DMS153 treated with DMSO at 0.1 percent for 48 hours (cell line): ENCODE results near the gene SPATA16.

Experiments used
- DNase-seq: peaks from one replicate; lab custom pipeline; 2025; ENCODE audit not compliant: unreplicated experiment; lab: John Stamatoyannopoulos, UW

Gene SPATA16

DNA sequence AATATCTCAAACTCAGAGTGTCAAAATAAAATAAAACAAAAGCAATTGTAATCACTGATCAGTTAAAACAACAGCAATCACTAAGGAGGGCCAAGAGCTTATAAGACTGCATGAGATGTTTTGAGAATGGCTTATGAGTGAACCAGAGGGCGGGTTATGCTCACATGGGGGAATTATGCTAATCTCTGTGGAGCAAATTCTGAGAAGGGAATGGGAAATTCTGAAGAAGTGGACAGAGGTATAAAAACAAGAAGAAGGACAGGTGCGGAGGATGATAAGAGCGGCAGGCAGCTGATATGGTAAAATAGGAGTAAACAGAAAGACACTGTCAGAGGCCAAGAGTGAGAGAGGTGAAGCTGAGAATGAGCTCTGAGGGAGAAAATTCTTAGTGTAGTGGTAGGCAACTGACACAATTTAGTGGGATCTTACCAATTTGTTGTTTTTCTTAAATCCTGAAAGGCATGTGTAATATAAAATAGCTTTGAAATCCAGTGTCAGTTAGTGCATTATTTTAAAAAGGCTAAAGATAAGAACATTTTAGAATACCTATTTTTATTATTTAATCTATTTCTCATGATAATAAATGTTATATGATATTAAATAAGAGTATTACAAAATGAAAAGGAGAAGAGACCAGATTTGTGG, 133.8 kb downstream of the SPATA16 start:
- DNase-seq = no peak

DNA sequence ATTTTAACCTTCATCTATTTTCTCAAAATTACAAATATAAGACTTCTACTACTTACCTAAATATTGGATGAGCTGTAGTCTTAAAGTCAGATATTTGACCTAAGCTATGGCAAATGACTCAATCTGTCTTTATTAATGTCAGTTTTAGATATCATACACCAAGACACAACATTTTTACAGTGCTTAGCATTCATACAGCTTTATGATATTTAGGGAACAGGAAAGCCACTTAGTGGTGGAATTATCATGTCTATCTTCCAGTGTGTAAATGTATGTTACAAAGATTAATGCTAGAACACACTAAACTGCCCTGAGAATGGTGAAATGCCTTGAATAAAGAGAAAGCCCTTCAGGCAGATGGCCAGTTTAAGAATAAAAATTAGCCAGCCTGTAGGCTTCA, 135.0 kb downstream of the SPATA16 start:
- no peak for DNase-seq

DNA sequence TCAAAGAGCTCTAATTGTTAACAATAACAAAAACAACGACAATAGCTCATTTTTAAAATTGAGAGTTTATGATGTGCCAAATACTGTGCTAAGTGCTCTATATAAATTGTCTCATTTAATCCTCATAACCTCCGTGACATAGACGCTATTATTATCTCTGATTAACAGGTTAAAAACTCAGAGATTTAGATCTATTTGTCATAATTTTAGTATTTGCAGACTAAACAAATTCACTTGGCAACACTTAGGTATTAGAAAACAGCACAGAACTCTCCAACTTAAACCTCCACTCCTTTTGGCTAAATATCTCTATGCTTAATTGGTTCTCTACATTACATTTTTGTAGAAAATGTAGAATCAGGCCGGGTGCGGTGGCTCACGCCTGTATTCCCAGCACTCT, 136.4 kb downstream of the SPATA16 start:
- no peak for DNase-seq

DNA sequence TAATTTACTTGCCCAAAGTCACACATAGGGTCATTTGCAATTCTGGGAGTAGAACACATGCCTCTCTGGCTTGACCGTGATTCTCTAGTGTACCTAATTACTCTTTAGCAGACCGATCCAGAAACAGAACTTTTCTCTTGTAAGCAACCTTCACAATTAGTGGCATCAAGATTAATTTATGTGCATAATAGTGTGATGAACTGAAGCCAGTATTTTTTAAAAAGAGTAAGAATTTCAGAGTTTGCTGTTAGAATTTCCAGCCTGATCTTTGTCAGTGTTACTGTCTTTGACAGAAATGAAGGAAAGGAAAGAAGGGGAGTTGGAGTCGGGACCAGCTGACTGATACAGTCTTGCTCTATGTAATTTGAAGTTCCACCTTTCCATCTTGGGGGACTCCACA, 137.1 kb downstream of the SPATA16 start:
- DNase-seq = no peak

DNA sequence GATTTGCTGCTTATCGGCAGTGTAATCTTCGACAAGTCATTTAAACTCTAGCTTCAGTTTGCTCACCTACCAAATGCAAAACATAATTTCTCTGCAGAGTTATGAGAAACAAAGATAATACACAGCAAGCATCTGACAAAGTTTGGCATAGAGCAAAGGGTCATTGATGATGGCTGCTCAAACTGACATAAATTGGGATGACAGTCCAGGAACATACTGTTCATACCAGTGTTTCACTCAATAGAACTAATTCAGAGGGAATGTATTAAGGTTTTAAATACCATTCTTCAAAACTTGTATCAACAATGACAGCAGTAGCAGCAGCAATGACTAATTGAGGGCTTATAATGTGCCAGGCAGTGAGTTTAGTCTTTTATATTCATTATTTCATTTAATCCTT, 137.6 kb downstream of the SPATA16 start:
- no peak for DNase-seq

DNA sequence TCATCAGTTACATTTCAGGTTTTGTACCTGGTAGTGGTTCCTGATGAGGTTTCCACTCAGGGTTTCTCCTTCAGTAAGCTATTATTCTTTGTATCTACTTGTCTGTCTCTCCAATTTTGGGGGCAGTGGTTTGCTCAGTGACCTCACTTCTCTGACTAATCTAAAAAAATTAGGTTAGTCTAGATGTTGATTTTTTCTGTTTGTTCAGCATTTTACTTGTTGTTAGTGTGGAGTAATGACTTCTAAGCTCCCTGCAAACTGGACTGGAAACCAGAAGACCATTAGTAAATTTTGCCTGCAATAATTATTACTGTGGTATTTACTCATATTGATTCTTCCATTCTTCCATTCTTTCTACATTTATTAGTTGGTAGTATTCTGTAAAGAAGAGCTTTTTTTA, 139.4 kb downstream of the SPATA16 start:
- no peak for DNase-seq

DNA sequence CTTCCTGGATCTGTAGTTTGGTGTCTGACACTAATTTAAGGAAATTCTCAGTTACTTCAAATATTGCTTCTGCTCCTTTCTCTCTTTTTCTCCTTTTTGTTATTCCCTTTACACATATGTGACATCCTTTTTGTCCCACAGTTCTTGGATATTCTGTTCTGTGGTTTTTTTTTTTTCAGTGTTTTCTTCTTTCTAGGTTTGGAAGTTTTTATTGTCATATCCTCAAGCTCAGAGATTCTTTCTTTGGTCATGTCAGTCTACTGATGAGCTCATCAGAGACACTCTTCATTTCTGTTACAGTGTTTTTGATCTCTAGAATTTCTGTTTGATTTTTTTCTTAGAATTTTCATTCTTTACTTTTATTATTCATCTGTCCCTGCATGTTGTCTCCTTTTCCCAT, 140.5 kb downstream of the SPATA16 start:
- no peak for DNase-seq

DNA sequence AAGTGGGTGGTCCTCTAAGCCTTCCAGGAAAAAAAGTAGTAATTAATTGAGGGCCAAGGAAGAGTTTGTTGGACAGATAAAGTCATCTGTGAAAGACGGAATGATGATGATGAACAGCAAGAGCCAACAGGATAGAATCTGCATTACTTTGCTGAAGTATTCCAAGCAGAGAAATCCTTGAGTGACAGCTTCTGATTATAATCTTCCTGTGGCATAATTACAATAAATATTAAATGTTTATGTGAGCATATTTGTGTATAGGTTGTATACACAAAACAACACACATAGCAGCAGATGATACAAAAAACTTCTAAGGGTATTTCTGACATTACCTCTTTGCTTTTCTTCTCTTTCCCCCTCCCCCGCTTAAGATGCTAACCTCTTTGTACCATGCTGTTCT, 147.6 kb downstream of the SPATA16 start:
- DNase-seq = no peak

DNA sequence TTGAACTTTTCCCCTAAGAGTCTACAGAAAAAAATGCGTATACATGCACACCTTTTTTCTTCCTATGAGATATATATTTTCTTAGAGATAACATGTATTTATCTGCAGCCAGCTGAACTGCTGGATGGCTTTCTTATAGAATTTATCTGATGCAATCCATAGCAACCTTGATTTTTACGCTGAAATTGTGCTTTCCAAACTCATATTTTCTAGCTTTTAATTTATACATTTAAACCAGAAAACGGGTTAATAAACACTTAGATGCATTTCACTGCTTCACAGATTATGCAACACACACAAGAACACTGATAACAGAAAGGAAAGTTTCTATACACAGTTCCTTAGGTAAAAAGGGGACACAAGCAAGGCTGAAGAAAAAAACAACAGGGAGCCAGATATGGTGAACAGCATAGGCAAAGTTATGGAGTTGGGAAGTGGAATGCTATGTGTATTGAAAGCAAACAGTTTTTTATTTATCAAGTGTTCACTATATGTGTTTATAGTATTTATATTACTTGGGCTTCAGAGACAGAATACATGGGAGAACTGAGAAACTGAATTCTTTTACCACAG, 149.5 kb downstream of the SPATA16 start:
- DNase-seq = no peak

DNA sequence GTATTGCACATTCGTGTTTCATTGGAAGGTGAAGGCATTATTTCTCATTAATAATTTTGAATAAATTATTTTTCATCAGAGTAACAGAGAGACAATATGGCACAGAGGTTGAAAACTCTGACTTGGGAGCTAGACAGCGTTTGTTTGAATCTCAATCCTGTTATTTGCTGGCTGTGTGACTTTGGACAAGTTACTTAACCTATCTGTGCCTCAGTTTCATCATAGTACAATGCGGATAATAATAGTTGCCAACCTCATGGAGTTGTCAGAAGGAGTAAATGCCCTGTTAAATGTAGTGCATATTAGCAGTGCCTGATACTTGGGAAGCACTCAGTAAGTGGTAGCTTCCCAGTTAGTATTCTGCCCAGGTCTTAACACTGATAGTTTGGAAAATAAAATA, 151.7 kb downstream of the SPATA16 start:
- no peak for DNase-seq

DNA sequence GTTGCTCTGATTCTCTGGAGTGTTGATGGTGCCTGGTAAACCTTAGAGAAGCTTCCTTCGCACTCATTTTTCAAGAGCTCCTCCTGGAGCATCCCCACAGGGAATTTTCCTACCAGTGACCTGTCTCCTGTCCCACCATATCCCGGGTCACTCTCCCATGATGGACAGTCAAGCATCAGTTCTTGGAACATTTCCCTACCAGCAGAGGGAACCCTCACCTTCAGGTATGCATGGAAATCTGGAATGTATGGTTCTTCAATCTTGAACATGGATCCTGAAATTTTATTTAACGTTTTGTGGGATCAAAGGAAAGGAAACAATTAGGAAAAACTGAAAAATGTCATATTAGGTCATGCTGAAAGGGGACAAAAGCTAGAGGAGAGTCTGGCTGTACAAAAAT, 153.8 kb downstream of the SPATA16 start:
- no peak for DNase-seq

DNA sequence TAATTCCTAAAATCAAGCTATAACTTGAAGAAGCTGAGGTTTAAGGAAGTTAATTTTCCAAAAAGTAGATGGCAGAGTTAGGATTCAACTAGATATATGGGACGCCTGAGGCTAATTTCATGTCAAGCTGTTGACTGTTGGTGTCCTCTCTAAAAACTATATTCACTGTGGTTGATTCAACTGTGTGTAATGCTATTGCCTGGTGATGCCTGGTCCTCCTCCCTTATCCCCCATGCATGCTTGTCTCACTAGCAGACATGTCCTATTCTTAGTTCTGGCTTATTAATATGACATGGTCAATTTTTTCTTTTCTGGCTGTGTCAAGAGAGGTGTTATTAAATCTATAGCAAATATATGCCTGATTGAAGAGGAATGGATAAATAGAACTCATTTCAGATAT, 156.1 kb downstream of the SPATA16 start:
- no peak for DNase-seq

DNA sequence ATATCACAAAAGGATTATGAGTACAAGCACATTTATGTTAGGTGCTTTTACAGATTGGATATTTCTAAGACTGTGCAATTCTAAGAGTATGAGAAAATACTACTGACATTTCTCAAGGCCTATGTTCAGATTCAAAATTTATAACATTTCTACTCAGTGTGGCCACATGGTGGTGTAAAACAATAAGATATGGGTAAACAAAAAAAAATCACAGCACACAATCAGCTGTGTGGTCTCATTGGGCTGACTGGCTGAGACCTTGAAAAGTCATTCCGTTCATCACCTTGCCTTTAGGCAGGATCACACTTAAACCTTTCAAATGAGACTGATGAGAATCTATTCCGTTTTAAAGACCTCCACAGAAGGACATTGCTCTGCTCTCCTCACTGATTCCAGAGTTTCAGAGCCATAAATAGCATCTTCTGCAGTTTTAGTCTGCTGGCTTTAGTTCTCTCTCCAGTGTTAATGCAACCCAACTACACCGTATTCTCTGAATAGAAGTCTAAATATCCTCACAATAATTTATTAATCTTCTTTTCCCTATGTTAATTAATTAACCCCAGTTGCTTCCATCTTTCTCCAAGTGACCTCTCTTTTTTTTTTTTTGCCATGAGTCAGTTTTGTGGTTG, 158.2 kb downstream of the SPATA16 start:
- DNase-seq = no peak

DNA sequence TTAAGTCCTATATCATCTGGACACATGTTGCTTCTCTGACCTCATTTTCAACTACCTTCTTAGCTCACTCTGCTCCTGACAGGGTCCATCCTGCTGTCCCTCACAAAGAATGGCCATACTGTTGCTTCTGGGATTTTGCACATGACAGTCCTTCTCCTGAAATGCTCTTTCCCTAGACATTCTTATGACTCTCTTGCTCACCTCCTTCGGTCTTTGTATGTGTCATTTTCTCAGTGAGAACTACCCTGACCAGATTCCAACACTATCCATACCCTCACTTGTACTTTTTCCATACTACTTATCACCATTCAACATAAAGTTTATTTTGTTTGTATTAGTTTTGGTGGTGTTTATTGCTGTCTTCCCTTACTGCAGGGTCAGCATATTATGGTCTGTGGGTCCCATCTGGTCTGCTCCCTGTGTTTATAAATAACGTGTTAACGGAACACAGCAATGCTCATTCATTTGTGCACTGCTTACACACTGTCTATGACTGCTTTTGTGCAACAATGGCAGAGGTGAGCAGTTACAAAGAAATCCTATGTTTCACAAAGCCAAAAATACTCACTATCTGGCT, 159.5 kb downstream of the SPATA16 start:
- DNase-seq = no peak

DNA sequence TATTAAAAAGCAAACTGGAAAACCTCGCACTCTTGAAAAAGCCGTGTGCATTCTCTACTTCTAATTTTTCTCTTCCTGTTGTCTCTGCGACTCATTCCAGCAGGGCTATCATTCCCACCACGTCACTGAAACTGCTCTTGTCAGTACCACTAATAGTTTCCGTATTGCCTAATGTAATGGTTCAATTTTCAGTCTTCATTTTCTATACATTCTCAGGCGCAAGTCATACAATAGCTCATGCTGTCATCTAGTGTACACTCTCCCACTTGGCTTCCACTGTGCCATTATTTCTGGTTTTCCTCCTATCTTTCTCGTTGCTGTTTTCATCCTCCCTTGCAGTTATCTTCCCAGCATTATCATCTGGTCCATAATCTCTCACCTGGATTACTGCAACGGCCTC, 160.2 kb downstream of the SPATA16 start:
- no peak for DNase-seq

DNA sequence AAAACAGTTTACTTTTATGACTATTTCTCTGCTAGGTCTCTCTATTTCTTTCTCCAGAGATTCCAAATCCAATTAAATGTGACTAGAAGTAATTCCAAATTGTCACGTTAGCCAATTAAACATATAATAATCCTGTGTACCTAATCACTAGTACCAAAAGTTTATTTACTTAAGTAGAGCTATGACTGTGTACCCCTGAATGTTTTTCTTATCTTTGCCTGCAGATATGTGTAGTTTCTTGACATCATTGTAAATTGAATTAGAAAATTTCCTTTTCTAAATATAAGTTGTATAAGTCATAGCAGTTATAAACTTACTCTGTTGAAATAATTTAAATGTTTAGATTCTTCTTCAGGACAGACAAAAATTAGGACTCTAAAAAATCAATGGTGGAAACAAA, 163.3 kb downstream of the SPATA16 start:
- DNase-seq = no peak

DNA sequence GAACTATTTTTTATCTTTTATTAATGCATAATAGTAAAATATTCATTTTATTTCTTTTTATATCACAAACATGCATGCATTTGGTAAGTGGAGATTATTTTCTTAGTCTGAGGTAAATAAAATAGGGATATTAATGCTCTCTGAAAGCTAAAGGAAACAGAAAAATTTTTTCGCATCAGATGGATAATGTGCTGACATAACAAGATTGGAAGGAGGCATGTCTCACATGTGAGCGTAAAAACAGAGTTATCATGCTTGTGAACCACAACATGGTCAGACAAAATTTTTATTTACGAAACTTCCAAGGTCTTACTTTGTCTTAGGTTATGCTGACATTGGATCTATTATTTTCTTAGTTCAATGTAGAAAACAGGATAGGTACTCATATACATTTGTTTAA, 166.1 kb downstream of the SPATA16 start:
- no peak for DNase-seq

DNA sequence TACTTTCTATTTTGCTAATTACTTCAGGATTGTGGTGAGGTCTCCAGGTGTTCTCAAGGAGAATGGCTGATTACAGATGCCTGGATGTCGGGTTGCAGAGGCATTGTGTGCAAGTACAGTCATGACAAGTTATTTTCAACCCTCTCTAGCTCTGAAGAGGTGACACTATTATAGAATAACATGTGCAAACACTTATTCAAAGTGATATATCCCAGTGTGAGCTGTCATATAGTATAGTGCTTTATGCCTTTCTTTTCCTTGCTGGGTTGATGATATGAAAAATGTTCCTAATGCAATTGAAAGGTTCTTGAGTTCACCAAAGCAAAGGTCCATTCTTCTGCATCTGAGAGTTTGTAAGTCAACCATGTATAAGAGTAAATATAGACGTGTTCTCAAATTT, 167.2 kb downstream of the SPATA16 start:
- no peak for DNase-seq

DNA sequence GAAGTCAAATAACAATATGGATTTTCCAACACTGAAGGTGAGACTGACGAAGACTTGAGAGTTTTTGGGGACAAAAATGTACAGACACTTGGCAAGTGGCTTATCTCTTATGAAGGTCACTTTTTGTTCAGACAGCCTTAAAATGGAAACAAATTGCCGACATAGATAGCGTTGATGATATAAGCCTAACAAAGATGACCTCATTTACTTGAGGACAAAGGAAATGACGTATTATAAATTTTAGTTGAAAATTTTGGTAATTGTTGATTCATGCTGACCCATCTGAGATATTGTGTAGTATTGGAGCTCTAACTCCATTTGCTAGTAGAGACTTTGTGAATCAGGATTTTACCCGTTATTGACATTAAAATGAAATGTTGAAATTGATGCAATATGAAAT, 168.3 kb downstream of the SPATA16 start:
- no peak for DNase-seq

DNA sequence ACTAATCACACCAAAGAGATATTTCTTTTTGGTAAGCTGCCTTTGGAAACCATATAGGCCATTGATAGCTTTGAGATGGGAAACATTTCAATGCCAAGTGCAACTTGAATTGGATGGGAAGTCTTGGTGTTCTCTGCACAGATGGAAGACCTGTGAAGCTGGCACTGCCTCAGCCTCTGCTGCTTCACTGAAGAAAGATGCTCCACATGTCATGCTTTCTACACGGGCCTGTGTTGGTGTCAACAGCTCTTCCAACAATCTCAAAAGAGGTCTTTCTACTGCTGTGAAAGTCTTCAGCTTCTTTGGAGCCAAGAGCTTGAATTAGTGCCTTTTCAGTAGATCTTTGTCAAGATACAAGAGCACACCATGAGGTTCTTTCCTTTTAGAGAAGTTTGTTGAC, 169.0 kb downstream of the SPATA16 start:
- no peak for DNase-seq

DNA sequence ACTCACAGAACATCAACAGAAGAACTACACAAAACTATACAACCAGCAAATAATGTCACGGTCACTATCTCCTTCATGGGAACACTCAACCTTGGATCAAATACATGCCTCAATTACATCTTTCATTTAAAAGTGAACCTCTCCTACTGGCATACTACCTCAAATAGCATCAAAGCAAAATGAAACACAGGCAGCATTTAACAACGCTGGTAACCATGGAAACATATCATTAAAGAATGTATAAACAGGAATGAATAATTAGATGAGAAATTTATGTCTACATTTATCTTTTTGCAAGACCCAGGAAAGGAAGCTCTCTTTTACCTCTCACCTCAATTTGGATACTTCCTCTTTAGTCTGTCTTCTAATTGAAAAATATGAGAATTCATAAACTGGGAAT, 172.4 kb downstream of the SPATA16 start:
- no peak for DNase-seq

DNA sequence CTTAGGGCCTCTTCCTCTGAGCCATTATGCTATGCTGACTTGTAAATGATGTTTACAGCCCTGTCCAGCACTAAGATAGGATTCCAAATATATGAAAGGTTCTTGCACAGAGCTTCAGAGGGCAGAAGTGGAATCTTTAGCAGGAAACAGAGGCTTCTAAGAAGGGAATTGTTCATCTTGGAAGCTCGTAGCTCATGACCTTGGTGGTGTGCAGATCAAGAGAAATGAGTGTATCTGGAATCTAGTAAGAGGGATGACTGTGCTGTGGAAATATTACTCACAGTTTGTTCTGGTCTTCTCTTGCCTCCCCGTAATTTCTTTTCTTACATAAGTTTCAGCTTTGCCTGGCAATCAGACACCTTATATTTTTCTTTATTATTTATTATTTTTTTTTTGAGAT, 175.8 kb downstream of the SPATA16 start:
- no peak for DNase-seq
